Measurements from ENCODE around the gene IL1B. TPM values are rescaled to one million over a fixed set of nuclear protein-coding genes. Genes with fewer than 3 reads are reported as not detected.
"Not testable (repeated sequence)": the region's sequence is repeated elsewhere in the genome, so short reads cannot be mapped to it uniquely, and the experiment has no call there.

The IL1B gene
- total RNA-seq, 1 donor from 2014 or later, result not detected

- ATAC-seq, result not testable (repeated sequence)
Measured at GRCh38 chr2:112859406-112860183, 23.0 kb upstream of the IL1B start.

GRCh38 chr2:112850588-112850987 lies 14.0 kb upstream of the IL1B start:
- ATAC-seq (no peak), DNase-seq (ENCODE audit: low spot score) (no peak)

More at GRCh38 chr2:112859406-112860183, 23.0 kb upstream of the IL1B start:
- not testable (repeated sequence) for DNase-seq (ENCODE audit: low spot score)

DNA sequence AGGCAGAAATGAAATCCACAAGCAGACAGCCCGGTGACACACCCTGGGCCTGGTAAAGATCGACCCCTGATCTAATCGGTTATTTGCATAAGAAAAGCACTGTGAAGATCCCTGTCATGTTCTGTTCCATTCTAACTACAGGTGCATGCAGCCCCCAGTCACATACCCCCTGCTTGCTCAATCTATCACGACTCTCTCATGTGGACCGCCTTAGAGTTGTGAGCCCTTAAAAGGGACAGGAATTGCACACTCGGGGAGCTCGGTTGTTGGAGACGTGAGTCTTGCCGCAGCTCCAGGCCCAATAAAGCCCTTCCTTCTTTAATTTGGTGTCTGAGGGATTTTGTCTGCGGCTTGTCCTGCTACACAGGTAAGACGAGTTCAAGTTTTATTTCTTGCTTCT lies 13.4 kb upstream of the IL1B start:
- ATAC-seq (no peak), DNase-seq (ENCODE audit: low spot score) (no peak)

- DNase-seq (ENCODE audit: low spot score) (no peak), ATAC-seq (no peak)
Measured at GRCh38 chr2:112848833-112849232, 12.3 kb upstream of the IL1B start.

DNA sequence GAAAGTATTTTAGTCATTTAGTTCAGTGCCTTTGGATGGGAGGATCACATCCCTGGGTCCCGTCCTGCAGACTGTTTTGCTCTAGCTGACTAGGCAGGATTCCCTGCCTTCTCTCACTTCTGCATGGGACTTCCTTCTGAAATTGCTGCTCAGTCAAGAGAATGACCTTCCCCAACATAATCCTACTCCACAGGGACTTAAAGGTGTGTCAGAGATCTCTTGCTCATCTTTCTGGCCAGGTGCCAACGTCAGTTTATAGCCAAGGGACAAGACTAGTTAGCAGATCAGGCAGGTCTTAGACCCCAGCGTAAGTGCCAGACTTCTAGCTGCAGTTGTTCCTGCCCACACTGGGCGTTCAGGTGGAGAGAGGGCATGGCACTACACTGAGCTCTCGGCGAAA lies 9.5 kb upstream of the IL1B start:
- DNase-seq (ENCODE audit: low spot score) (no peak), ATAC-seq (no peak)

- ATAC-seq (peak; percentile 88), DNase-seq (ENCODE audit: low spot score) (peak; percentile 59)
Measured at GRCh38 chr2:112843836-112844235, 7.3 kb upstream of the IL1B start.

GRCh38 chr2:112843288-112843687 lies 6.7 kb upstream of the IL1B start:
- ATAC-seq, result no peak
- DNase-seq (ENCODE audit: low spot score), result no peak

- no peak for ATAC-seq
- no peak for DNase-seq (ENCODE audit: low spot score)
Measured at GRCh38 chr2:112841295-112842044, 4.9 kb upstream of the IL1B start.

GRCh38 chr2:112840068-112840445 lies 3.5 kb upstream of the IL1B start:
- ATAC-seq (no peak), DNase-seq (ENCODE audit: low spot score) (no peak)

DNA sequence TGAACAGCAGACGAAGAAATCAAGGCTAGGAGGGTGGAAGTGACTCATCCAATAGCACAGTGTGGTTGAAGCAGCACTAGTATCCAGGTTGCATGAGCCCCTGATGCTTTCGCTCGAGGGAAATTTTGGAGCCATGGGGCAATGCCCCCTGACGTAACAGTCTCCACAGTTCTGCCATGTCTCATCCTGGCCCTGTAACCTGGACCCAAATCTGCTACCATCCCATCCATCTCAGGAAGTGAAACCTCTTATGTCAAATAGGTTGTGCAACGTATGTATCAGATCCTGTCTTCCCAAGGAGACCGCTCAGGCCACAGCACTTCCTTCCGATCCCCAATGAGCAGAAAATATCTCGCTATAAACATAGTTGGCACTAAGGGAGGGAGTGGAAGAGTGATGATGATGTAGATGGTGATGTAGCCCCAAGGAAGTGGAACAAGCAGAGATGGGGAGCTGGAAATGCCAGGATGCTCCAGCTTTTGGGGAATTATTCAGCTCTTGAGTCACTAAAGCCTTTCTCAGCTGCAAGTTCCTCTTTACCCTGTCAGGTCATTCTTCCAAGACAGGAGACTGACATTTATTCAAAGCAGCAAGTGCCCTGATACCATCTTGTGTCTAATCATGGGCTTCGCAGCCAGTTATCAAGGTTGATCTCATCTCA lies 3.0 kb upstream of the IL1B start:
- DNase-seq (ENCODE audit: low spot score), result no peak
- no peak for ATAC-seq

- DNase-seq (ENCODE audit: low spot score), result no peak
- no peak for ATAC-seq
Measured at GRCh38 chr2:112836163-112836560, 417 bp downstream of the IL1B start.

DNA sequence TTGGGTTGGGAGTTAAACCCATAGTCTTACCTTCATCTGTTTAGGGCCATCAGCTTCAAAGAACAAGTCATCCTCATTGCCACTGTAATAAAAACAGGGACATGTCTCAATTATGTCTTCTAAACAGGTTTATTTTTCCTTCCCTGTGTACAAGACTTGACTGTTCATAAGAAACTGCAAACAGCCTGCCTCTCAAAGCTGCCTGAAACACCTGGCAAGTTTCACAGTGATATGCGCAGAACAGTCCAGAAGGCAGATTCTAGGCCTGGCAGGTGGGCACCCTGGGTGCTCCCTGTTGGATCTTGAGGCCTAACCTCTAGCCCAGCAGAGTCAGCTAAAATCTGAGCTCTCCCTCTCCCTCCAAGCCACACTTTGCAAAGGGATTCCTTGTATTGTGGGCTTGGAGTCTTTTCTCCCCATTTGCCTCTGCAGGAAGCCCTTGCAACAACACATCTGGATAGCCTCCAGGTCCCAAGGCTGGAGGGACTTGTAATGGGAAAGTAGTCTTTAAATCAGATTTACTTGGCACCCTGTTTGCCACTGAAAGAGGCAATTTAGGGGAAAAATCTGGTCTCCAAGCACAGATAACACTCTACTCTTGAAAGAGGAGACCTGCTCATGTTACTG lies 930 bp downstream of the IL1B start:
- no peak for DNase-seq (ENCODE audit: low spot score)
- ATAC-seq, result no peak

GRCh38 chr2:112835061-112835501 lies 1.5 kb downstream of the IL1B start:
- no peak for DNase-seq (ENCODE audit: low spot score)
- no peak for ATAC-seq

GRCh38 chr2:112834396-112835037 lies 2.1 kb downstream of the IL1B start:
- ATAC-seq, result peak; percentile 89
- DNase-seq (ENCODE audit: low spot score), result peak; percentile 79

DNA sequence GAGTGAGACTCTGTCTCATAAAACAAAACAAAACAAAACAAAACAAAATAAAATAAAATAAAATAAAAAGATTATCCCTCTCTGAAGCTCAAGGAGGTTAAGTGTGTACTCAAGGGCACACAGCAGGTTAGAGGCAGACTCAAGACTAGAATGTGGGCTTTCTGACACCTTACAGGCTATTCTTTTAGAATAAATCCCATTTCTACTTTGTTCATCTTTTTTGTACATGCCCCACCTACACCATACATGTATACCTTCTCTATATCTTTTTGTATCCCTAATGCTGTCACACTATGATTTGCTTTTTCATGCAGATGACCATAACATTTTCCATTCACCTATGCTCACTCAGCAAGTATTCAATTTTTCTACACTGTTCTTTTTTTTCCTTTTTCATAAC lies 2.6 kb downstream of the IL1B start:
- no peak for ATAC-seq

DNA sequence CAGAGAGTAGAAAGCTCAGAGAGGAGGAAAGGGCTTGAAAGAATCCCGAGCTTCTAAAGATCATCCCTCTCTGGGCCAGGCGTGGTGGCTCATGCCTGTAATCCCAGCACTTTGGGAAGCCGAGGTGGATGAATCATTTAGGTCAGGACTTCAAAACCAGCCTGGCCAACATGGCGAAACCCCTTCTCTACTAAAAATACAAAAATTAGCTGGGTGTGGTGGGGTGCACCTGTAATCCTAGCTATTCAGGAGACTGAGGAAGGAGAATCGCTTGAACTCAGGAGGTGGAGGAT lies 3.0 kb downstream of the IL1B start:
- ATAC-seq; DNase-seq (ENCODE audit: low spot score): not testable (repeated sequence)

More for the DNA sequence above, 2.6 kb downstream of the IL1B start:
- no peak for DNase-seq (ENCODE audit: low spot score)

GRCh38 chr2:112832841-112833638 lies 3.5 kb downstream of the IL1B start:
- no peak for ATAC-seq
- DNase-seq (ENCODE audit: low spot score), result peak; percentile 42

DNA sequence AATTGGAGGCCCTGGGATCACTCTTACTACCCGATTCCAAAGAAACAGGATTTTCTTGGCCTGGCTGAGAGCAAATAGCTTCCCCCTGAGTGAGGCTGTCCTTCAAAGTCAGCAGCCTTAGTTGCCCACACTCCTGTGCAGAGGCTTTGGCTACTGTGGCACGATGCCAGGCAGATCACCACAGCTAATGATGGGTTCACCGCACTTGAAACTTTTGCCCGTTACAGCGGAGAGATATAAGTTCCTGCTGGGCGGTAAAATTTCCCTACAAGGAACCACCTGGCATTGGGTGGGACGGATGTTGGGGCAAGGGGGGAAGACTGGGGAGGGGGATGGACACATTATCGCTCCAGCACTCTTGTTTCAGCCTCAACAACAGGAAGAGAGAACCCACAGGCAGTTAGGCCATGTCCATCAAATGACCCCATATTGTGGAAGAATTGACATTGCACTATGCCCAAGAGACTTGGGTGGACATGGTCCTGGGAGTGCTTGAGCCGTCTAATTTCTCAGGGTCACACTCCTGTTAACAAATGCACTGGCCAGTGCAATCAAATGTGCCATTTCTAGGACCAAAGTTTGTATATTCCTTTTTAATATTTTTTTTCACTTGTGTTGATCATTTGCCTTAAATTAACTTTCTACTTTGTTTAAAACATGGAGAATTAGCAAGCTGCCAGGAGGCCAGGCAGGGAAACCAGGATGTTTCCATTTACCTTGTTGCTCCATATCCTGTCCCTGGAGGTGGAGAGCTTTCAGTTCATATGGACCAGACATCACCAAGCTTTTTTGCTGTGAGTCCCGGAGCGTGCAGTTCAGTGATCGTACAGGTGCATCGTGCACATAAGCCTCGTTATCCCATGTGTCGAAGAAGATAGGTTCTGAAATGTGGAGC lies 4.4 kb downstream of the IL1B start:
- peak; percentile 40 for DNase-seq (ENCODE audit: low spot score)
- ATAC-seq, result no peak

DNA sequence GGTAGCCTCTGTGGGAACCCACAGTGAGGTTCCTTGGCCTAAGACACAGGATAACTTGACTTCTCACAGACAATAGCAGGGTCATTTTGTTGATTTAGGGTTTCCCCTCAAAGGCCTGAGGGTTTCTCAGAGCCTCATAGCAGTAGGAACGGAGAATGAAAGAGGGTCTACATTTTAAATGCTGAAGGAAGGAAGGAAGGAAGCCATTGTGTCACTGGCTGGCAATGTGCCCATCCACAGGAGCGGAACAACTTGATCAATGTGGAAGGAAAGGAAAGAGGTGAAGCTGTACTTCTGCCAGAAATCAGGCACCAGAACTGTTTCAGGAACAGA lies 5.1 kb downstream of the IL1B start:
- DNase-seq (ENCODE audit: low spot score) (peak; percentile 43), ATAC-seq (no peak)

All from left lobe of liver (tissue), 2 donors.